HG03045 (cell line): ENCODE measurements around the gene CHODL.

ENCODE experiments used
- ATAC-seq: cut with Tn5 transposase; IDR thresholded peaks from one replicate; pipeline ENCODE4 v1.9.1; 2021; ENCODE audit warnings: mild to moderate bottlenecking, moderate library complexity; ENCODE audit not compliant: unreplicated experiment

Gene CHODL

GRCh38 chr21:18285379-18285778 lies 40.7 kb downstream of the CHODL start:
- ATAC-seq = no peak

GRCh38 chr21:18289876-18290275 lies 45.2 kb downstream of the CHODL start:
- ATAC-seq = no peak

GRCh38 chr21:18294100-18294499 lies 49.5 kb downstream of the CHODL start:
- ATAC-seq = no peak

GRCh38 chr21:18298228-18298627 lies 53.6 kb downstream of the CHODL start:
- ATAC-seq = no peak
